GM21367 (cell line): ENCODE measurements around the gene TBL1XR1.

Experiments
- ATAC-seq: cut with Tn5 transposase; IDR thresholded peaks from one replicate; pipeline ENCODE4 v1.9.1; 2021; ENCODE audit not compliant: unreplicated experiment

TBL1XR1 gene

GRCh38 chr3:176974279-176974678 lies 223.0 kb downstream of the TBL1XR1 start:
- ATAC-seq, result no peak

- ATAC-seq, result no peak
These were observed 225.6 kb downstream of the TBL1XR1 start for GRCh38 chr3:176971613-176972174.

DNA sequence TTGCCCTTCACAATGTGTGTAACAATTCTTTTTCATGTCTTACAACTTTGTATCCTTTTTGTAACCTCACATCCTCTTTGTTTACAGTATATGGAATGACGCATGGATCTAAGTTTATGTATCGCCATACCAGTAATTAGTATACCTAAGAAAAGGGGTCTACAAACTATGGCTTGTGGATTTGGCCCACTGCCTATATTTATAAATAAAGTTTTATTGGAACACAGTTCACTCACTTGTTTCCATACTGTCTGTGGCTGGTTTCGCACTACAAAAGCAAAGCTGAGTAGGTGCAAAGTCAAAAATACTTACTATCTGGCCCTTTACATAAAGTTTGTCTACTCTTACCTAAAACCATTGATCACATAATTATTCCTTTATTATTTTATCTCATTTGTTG lies 226.5 kb downstream of the TBL1XR1 start:
- no peak for ATAC-seq

DNA sequence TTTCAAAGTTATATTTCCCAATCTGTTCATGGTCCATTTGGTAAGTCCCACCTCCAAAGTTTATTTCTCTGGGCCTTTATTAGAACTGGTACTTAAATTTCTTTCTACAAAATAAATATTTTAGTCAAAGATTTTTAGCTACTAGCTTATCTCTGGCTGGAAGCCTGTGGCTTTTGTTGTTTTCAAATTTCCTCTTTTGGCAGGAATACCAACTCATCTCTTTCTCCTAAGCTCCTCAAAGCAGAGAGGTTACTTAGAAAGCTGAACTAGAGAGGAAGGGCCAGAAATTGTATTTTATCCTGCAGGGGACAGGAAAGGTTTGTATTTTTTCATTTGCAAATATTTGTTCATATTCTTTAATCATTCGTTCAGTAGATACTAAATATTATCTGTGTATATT lies 227.8 kb downstream of the TBL1XR1 start:
- ATAC-seq, result no peak
